Trophoblast cell (in vitro differentiated cells and primary cell): Measurements from ENCODE around the gene ARFGAP1.

Source experiments
- DNase-seq, 2 donors: peaks; one replicate each; pipeline ENCODE4 v3.0.0-alpha.2; 2016
- H2AFZ ChIP-seq: 2 replicates; pipeline ENCODE4 v1.6.1; 2013; ENCODE audit warnings: low read length, moderate library complexity, mild to moderate bottlenecking; ENCODE audit not compliant: insufficient read depth, poor library complexity
- H2AK5ac ChIP-seq: 2 replicates; pipeline ENCODE4 v1.6.1; 2013; ENCODE audit warnings: mild to moderate bottlenecking, low read length
- H2BK120ac ChIP-seq: 2 replicates; pipeline ENCODE4 v1.6.1; 2013; ENCODE audit warnings: low read length, mild to moderate bottlenecking, moderate library complexity; ENCODE audit not compliant: insufficient read depth, poor library complexity
- H2BK12ac ChIP-seq: 2 replicates; pipeline ENCODE4 v1.6.1; 2013; ENCODE audit warnings: mild to moderate bottlenecking, low read length, moderate library complexity
- H2BK5ac ChIP-seq: 2 replicates; pipeline ENCODE4 v1.6.1; 2013; ENCODE audit warnings: low read length, low read depth, moderate library complexity, mild to moderate bottlenecking; ENCODE audit not compliant: poor library complexity
- H3K14ac ChIP-seq: 2 replicates; pipeline ENCODE4 v1.6.1; 2013; ENCODE audit warnings: mild to moderate bottlenecking, low read length
- H3K18ac ChIP-seq: 2 replicates; pipeline ENCODE4 v1.6.1; 2013; ENCODE audit warnings: mild to moderate bottlenecking, low read length
- H3K23ac ChIP-seq: 2 replicates; pipeline ENCODE4 v1.6.1; 2013; ENCODE audit warnings: low read length
- H3K27ac ChIP-seq: 2 replicates; pipeline ENCODE4 v1.5.1; 2013; ENCODE audit warnings: low read depth, mild to moderate bottlenecking, inconsistent platforms, low read length, moderate library complexity
- H3K27me3 ChIP-seq: 2 replicates; pipeline ENCODE4 v1.6.1; 2013; ENCODE audit warnings: inconsistent platforms, mild to moderate bottlenecking, low read length, moderate library complexity; ENCODE audit not compliant: insufficient read depth
- H3K36me3 ChIP-seq, 2 experiments: 1 replicate in 1 of 2; 2 replicates in 1 of 2; pipeline ENCODE4 v1.6.1; 2013; ENCODE audit warnings: low read length in 2 of 2, mild to moderate bottlenecking in 2 of 2, moderate library complexity in 1 of 2; ENCODE audit not compliant: insufficient read depth in 2 of 2, control insufficient read depth in 1 of 2
- H3K4ac ChIP-seq: 2 replicates; pipeline ENCODE4 v1.6.1; 2013; ENCODE audit warnings: low read depth, mild to moderate bottlenecking, low read length, moderate library complexity
- H3K4me1 ChIP-seq, 2 experiments: 1 replicate in 1 of 2; 2 replicates in 1 of 2; pipeline ENCODE4 v1.6.1; 2013; ENCODE audit warnings: low read length in 2 of 2, mild to moderate bottlenecking in 2 of 2, moderate library complexity in 1 of 2; ENCODE audit not compliant: insufficient read depth in 2 of 2, control insufficient read depth in 1 of 2
- H3K4me2 ChIP-seq: 2 replicates; pipeline ENCODE4 v1.6.1; 2013; ENCODE audit warnings: inconsistent platforms, mild to moderate bottlenecking, low read length, moderate library complexity
- H3K4me3 ChIP-seq: 2 replicates; pipeline ENCODE4 v1.5.1; 2013; ENCODE audit warnings: mild to moderate bottlenecking, low read depth, low read length, inconsistent platforms
- H3K79me1 ChIP-seq: one replicate; pipeline ENCODE4 v1.6.1; 2013; ENCODE audit warnings: low read length
- H3K79me2 ChIP-seq: 2 replicates; pipeline ENCODE4 v1.6.1; 2013; ENCODE audit warnings: low read length, mild to moderate bottlenecking; ENCODE audit not compliant: control insufficient read depth, insufficient read depth, poor library complexity
- H3K9ac ChIP-seq: 2 replicates; pipeline ENCODE4 v1.6.1; 2013; ENCODE audit warnings: mild to moderate bottlenecking, low read length
- H3K9me3 ChIP-seq: 2 replicates; pipeline ENCODE4 v1.6.1; 2013; ENCODE audit warnings: low read depth, mild to moderate bottlenecking, control low read depth, inconsistent platforms, low read length; ENCODE audit not compliant: insufficient read depth
- H4K12ac ChIP-seq: 2 replicates; pipeline ENCODE4 v1.6.1; 2013; ENCODE audit warnings: low read depth, mild to moderate bottlenecking, low read length, moderate library complexity
- H4K8ac ChIP-seq: 2 replicates; pipeline ENCODE4 v1.6.1; 2013; ENCODE audit warnings: low read depth, mild to moderate bottlenecking, low read length, moderate library complexity
- H4K91ac ChIP-seq: one replicate; pipeline ENCODE4 v1.6.1; 2013; ENCODE audit warnings: low read depth, mild to moderate bottlenecking, low read length, moderate library complexity
- WGBS: extraction: QIAGEN DNeasy Blood & Tissue Kit; methylation state at CpG from one replicate; pipeline ENCODE4 v1.1.7; 2013; ENCODE audit warnings: missing lambda C conversion rate; ENCODE audit not compliant: insufficient read length, insufficient coverage; ENCODE audit errors: extremely low coverage; 5-methylcytosine and 5-hydroxymethylcytosine counted together

Gene ARFGAP1

DNA sequence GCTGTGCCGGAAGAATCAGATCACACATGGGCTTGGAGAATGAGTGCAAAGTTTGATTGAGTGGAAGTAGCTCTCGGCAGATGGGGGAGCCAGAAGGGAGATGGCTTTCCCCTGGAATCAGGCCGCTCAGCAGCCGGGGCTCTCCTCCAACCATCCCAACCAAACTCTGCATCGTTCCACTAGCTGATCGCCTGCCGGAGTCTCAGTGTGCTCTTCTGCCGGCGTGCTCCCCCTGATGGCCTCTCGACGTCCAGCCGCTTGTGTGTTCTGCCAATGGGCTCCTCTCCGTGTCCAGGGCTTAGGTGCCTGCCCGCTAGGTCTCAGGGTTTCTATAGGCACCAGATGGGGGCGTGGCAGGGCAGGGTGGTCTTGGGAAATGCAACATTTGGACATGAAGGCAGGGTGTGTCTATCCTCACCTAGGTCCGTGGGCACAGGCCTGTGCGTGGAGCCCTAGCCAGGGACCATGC is 41.8 kb upstream of the ARFGAP1 start:
- H3K23ac ChIP-seq = no peak overlapping the region
- peak overlapping the region; percentile 77 for H3K4ac ChIP-seq
- no peak overlapping the region for H3K4me2 ChIP-seq
- peak overlapping the region; percentile 48 for H2BK12ac ChIP-seq
- H2AFZ ChIP-seq = peak overlapping the region; percentile 13
- WGBS = no CpG with 5 or more reads among the region's 17 CpGs
- H4K91ac ChIP-seq = peak overlapping the region; percentile 87
- H3K27me3 ChIP-seq = no peaks in the 10 kb centered on the region
- peaks cover 24% of the 10 kb centered on the region for H3K79me2 ChIP-seq
- H3K79me1 ChIP-seq = peaks cover 73% of the 10 kb centered on the region
- DNase-seq = peak; percentile 63 to 77
- H3K4me3 ChIP-seq = no peak overlapping the region
- H4K12ac ChIP-seq = no peak overlapping the region
- peak overlapping the region; percentile 24 for H4K8ac ChIP-seq
- no peaks in the 10 kb centered on the region for H3K9me3 ChIP-seq
- peak overlapping the region; percentile 36 for H2BK5ac ChIP-seq
- H3K14ac ChIP-seq = peak overlapping the region; percentile 51
- H3K18ac ChIP-seq = peak overlapping the region; percentile 85
- H3K36me3 ChIP-seq = no peaks in the 10 kb centered on the region
- H3K4me1 ChIP-seq = peaks cover 70 to 72% of the 10 kb centered on the region in 2 experiments
- H2BK120ac ChIP-seq = peak overlapping the region; percentile 63
- peak overlapping the region; percentile 85 for H2AK5ac ChIP-seq
- peak overlapping the region; percentile 100 for H3K27ac ChIP-seq
- no peak overlapping the region for H3K9ac ChIP-seq

DNA sequence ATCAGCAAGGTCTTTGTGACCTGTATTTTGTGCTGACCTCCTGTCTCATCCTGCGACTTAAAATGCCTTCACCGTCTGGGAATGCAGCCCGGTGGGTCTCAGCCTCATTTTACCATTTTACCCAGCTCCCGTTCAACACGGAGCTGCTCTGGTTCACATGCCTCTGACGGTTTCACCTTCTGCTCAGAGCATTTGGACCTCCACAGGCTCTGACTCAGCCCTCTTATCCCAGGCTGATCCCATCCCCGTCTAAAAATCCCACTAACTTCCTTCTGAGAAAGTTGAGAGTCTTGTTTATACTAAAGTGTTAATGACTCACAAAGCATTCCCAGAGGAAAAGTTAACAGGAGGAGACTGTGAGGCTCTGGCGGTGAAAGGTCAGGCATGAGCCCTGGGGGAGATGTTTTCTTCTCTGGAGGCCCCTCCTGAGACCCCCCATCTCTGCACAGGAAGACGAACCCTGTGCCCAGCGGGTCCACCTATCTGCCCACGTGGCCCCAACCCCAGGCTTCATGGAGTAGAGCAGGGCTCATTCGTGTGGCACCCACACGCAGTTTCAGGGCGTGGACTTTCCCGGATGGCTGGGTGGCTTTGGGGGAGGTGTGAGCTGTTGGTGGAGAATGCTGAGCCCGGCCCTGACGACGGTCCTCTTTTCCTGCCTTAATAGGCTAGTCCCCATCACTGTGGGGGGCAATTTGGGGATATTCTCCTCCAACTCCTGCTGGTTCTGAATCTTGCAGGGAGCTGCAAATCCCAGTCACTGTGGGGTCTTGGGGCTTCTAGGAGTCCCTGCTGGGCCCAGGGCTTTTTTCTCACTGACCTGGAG is 40.2 kb upstream of the ARFGAP1 start:
- WGBS = no CpG with 5 or more reads among the region's 18 CpGs
- peaks cover 74 to 75% of the 10 kb centered on the region in 2 experiments for H3K4me1 ChIP-seq
- H4K12ac ChIP-seq = peak overlapping the region; percentile 82
- no peak overlapping the region for H3K4me3 ChIP-seq
- peak overlapping the region; percentile 56 for H2AFZ ChIP-seq
- peak overlapping the region; percentile 100 for H4K91ac ChIP-seq
- peak overlapping the region; percentile 91 for H2BK12ac ChIP-seq
- H3K36me3 ChIP-seq = no peaks in the 10 kb centered on the region
- H3K27me3 ChIP-seq = no peaks in the 10 kb centered on the region
- no peak overlapping the region for H3K23ac ChIP-seq
- peak overlapping the region; percentile 88 for H2AK5ac ChIP-seq
- H3K4ac ChIP-seq = peak overlapping the region; percentile 87
- peak overlapping the region; percentile 87 for H4K8ac ChIP-seq
- peak overlapping the region; percentile 94 for H3K14ac ChIP-seq
- no peak overlapping the region for H3K9ac ChIP-seq
- peak overlapping the region; percentile 100 for H2BK5ac ChIP-seq
- peaks cover 23% of the 10 kb centered on the region for H3K79me2 ChIP-seq
- peak; percentile 97 for DNase-seq
- peak overlapping the region; percentile 91 for H2BK120ac ChIP-seq
- peak overlapping the region; percentile 13 for H3K4me2 ChIP-seq
- peak overlapping the region; percentile 100 for H3K27ac ChIP-seq
- H3K18ac ChIP-seq = peak overlapping the region; percentile 93
- peaks cover 75% of the 10 kb centered on the region for H3K79me1 ChIP-seq
- no peaks in the 10 kb centered on the region for H3K9me3 ChIP-seq

DNA sequence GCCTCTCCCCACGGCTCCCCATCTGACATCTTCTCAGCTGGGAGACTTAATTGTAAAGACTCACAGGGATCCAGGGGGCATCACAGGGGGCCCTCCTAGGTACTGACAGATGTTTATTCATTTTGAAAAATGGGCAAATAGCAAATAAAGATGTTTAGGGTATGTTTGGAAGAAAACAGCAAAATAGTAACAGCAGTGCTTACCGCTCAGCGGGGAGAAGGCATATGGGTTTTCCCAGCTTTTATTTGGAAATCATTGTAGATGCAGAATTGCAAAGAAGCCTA is 39.6 kb upstream of the ARFGAP1 start:
- Histone ChIP-seq H3K27me3 (no peaks in the 10 kb centered on the region), H3K4me1 (peaks cover 74 to 75% of the 10 kb centered on the region in 2 experiments), H3K4me2 (peak overlapping the region; percentile 13), H3K79me2 (peaks cover 23% of the 10 kb centered on the region), H2BK120ac (peak overlapping the region; percentile 91), H3K4me3 (no peak overlapping the region), H2BK5ac (peak overlapping the region; percentile 100), H3K27ac (peak overlapping the region; percentile 100), H3K79me1 (peaks cover 75% of the 10 kb centered on the region), H4K8ac (peak overlapping the region; percentile 87), H2AK5ac (peak overlapping the region; percentile 71), H3K9ac (no peak overlapping the region), H3K9me3 (no peaks in the 10 kb centered on the region), H3K36me3 (no peaks in the 10 kb centered on the region), H3K14ac (peak overlapping the region; percentile 94), H3K23ac (no peak overlapping the region), H3K18ac (peak overlapping the region; percentile 93), H2BK12ac (peak overlapping the region; percentile 91), H3K4ac (peak overlapping the region; percentile 87), H4K91ac (peak overlapping the region; percentile 100), H2AFZ (no peak overlapping the region), H4K12ac (peak overlapping the region; percentile 82)
- no CpG with 5 or more reads among the region's 3 CpGs for WGBS
- peak in 1 of 2 donors; percentile 45 for DNase-seq

DNA sequence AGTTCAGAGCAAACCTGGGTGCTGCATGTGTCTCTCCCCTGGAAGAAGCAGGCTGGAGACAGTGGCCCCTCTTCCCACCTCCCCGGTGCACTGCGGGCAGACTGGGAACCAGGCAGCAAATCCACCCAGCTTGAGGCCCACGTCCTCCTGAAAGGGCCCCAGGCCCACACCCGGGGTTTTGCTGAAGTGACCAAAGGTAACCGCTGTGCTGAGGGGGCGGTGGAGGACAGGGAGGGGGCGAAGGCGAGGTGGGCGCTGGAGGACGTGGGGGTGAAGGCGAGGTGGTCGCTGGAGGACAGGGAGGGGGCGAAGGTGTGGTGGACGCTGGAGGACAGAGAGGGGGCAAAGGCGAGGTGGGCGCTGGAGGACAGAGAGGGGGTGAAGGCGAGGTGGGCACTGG is 38.7 kb upstream of the ARFGAP1 start:
- WGBS = no CpG with 5 or more reads among the region's 17 CpGs

More for the DNA sequence above, 38.7 kb upstream of the ARFGAP1 start:
- H2AFZ ChIP-seq = peak overlapping the region; percentile 78
- peak overlapping the region; percentile 100 for H2BK5ac ChIP-seq
- peak overlapping the region; percentile 91 for H2BK120ac ChIP-seq
- no peaks in the 10 kb centered on the region for H3K27me3 ChIP-seq
- H3K23ac ChIP-seq = no peak overlapping the region
- no peaks in the 10 kb centered on the region for H3K36me3 ChIP-seq
- peak overlapping the region; percentile 83 for H3K4ac ChIP-seq
- peak overlapping the region; percentile 99 for H2BK12ac ChIP-seq
- H4K8ac ChIP-seq = peak overlapping the region; percentile 73
- H3K18ac ChIP-seq = peak overlapping the region; percentile 93
- H3K4me3 ChIP-seq = no peak overlapping the region
- peak overlapping the region; percentile 100 for H4K91ac ChIP-seq
- no peak for DNase-seq
- peak overlapping the region; percentile 28 for H4K12ac ChIP-seq
- peak overlapping the region; percentile 100 for H3K27ac ChIP-seq
- H3K14ac ChIP-seq = peak overlapping the region; percentile 89
- peaks cover 68 to 69% of the 10 kb centered on the region in 2 experiments for H3K4me1 ChIP-seq
- no peaks in the 10 kb centered on the region for H3K9me3 ChIP-seq
- H2AK5ac ChIP-seq = peak overlapping the region; percentile 74
- H3K9ac ChIP-seq = peak overlapping the region; percentile 8
- H3K79me2 ChIP-seq = peaks cover 23% of the 10 kb centered on the region
- H3K4me2 ChIP-seq = no peak overlapping the region
- peaks cover 73% of the 10 kb centered on the region for H3K79me1 ChIP-seq
